HG03064 (cell line): ENCODE results near the gene ACTN4.
A peak's percentile ranks its signal among the peaks of the same experiment; 100 is the strongest.
"Not testable (repeated sequence)": the region's sequence is repeated elsewhere in the genome, so short reads cannot be mapped to it uniquely, and the experiment has no call there.

Experiments used
- ATAC-seq: cut with Tn5 transposase; IDR thresholded peaks from one replicate; pipeline ENCODE4 v1.9.1; 2021; ENCODE audit warnings: low read depth; ENCODE audit not compliant: unreplicated experiment

Gene ACTN4

DNA sequence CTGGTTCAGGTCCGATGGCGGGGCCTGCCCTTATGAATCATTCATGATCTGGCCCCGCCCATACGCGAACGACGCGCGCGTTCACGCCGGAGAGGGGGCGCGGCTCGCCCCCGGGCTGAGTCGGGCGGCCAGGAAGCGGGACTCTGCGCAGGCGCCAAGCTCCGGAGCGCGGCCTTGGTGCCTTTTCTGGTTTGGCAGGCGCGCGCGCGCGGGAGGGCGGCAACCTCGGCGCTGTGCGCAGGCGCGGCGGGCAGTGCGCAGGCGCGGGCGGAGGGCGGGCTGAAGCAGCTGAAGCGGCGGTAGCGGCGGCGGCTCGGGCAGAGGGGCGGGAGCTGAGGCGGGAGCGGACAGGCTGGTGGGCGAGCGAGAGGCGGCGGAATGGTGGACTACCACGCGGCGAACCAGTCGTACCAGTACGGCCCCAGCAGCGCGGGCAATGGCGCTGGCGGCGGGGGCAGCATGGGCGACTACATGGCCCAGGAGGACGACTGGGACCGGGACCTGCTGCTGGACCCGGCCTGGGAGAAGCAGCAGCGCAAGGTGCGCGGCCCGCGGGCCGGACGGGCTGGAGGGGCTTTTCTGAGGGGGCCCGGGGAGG lies at the start of gene ACTN4:
Gene ACTN4 (plus strand): TSS at position 282 of the 598 bp plus-strand sequence. CDS start 97 bp downstream, at position 379.
- peak; percentile 82 for ATAC-seq

DNA sequence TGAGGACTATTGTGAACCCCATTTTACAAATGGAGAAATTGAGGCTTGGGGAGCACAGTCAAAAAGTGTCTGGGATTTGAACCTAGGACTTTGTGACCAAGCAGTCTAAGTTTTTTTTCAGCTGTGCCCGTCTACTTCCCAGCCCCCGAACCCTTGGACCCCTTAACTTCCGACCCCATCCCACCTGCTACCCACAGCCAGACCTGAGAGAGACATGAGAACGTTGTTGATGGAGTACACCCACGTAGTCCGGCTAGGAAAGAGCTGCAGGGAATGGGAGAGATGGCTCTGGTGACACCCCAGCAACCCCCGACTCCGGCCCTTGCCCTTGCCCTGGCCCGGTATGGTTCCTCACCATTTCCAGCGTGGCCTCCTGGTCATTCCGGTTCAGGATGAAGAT lies 47.7 kb upstream of the ACTN4 start:
- no peak for ATAC-seq

DNA sequence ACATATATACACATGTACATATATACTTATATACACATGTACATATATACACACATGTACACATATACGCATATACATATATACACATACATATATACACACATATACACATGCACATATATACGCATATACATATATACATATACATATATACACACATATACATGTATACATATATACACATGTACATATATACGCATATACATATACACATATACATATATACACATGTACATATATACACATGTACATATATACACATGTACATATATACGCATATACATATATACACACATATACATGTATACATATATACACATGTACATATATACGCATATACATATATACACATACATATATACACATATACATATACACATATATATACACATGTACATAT lies 44.6 kb upstream of the ACTN4 start:
- ATAC-seq: not testable (repeated sequence)

DNA sequence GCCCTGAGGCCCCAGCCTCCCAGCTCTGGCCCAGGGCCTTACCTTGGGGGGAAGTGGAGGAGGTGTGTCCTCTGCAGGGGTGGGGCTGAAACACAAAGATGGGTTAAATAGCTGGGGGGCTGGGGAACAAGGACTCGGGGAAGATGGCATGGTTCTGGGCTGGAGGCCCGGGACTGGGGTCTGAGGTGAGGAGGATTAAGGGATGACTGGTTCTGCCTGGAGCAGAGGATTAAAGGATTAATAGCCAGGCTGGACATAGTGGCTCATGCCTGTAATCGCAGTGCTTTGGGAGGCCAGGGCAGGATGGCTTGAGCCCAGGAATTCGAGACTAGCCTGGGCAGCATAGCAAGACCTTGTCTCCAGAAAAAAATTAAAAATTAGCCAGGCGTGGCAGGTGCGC lies 41.3 kb upstream of the ACTN4 start:
- ATAC-seq: no peak

DNA sequence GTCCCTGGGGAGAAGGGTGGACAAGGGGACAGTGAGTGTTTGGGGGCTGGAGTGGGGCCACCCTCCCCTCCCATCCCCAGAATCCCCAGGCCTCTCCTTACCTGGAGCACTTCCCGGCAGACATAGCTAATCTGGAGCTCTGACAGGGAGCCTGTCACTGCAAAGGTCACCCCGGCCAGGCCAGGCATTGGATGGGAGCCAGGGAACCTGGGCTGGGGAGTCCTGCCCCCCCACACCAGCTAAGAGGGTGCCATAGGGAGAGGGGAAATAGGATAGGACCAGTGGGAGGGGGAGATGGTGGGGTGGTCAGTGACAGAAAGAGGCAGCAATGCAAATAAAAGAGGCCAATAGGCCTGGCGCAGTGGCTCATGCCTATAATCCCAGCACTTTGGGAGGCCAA lies 33.2 kb upstream of the ACTN4 start:
- no peak for ATAC-seq

DNA sequence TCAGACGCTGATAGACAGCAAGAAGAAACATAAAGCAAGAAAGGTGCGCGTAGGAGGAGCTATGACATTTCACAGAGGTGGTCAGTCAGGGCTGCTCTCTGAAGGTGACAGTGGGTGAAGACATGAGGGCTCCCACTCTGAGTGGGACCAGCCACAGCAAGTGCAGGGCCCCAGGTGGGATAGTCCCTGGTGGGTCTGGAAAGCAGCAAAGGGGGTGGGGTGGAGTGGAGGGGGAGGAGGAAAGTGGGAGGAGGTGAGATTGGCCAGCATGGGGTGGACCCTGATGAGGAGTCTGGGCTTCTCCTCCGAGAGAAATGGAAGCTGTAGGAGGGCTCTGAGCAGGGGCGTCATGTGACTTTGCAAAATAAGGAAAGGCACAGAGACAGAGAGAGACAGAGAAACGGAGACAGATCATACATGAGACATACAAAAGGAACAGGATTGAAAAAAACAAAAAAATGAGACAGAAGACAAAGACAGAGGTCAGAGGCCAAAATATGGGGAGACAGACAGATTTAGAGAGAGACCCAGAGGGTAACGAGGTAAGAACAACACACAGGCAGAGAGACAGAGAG lies 32.4 kb upstream of the ACTN4 start:
- ATAC-seq: no peak

DNA sequence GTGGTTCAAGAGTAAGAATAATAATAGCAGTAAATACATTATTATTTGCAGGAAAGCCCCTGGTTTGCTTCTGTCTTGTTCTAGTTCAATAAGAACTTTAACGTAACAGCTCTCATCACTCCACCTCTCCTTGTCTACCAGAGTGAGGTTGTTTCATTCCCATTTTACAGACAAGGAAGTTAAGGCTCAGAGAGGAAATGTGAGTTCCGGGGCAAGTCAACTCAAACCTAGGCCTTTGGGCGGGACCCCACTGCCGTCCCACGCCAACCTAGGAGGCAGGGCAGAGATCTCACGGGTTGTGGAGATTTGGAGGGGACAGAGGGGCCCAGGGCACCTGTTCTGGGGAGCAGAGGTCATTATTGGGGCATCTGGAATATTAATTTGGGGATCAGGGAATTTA lies 31.2 kb upstream of the ACTN4 start:
- ATAC-seq: no peak

DNA sequence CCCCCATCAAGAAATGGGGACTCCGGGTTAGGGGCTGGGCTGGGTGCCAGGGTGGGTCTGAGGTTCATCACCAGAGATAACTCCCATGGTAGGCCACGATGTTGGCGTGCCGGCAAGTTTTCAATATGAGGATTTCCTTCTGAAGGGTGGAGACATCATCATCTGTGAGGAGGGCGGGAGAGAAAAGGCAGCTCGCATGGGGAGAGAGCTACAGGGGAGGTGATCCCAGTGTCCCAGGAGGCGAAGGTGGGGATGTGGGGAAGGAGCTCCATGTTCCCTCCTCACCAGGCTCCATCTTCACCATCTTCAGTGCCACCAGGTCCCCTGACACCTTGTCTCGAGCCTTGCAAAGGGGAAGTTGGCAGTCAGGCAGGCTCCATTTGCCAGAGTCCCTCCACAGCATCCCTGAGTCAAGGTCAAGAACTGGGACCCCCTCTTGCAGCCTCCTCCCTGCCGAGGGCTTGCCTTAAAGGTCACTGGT lies 30.1 kb upstream of the ACTN4 start:
- no peak for ATAC-seq

DNA sequence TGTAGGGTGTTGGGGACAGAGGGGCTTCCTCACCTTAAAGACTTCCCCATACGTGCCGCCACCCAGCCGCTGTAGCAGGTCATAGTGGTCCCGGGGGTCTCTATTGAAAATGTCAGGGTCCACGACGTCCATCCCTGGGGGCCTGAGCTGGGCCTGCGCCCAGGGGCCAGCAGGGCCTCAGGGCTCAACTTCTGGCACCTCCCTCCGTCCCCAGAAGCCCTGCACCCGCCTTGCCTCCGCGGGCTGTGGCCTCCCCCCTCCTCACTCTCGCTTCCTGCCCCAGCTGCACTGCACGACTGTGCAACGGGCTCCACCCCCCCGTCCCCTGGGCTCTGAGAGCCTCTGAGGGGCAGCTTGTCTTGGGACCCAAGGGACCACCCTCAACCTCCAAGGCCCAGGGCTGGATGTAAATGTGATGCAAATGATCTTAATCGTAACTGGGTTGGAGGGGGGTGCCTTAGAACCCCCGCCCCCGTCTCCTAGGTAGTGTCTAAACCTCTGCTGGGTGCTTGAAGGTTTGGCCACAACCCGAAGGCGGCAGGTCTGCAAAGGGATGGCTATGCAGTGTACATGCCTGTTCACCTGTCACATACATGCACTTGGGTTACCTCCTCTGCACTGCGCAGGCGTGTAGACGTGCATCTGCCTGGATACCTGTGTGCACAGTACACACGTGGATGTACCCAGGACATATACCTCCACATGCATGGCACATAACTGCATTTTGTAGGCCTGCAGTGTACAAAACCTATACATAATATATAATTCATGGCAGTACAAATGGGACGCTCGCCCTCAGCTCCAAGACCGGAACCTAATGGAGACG lies 29.5 kb upstream of the ACTN4 start, which contains the start of gene MAP4K1:
Gene MAP4K1 (minus strand): TSS at position 190 of the 826 bp plus-strand sequence. CDS start 58 bp downstream, at position 132.
- peak; percentile 57 for ATAC-seq

DNA sequence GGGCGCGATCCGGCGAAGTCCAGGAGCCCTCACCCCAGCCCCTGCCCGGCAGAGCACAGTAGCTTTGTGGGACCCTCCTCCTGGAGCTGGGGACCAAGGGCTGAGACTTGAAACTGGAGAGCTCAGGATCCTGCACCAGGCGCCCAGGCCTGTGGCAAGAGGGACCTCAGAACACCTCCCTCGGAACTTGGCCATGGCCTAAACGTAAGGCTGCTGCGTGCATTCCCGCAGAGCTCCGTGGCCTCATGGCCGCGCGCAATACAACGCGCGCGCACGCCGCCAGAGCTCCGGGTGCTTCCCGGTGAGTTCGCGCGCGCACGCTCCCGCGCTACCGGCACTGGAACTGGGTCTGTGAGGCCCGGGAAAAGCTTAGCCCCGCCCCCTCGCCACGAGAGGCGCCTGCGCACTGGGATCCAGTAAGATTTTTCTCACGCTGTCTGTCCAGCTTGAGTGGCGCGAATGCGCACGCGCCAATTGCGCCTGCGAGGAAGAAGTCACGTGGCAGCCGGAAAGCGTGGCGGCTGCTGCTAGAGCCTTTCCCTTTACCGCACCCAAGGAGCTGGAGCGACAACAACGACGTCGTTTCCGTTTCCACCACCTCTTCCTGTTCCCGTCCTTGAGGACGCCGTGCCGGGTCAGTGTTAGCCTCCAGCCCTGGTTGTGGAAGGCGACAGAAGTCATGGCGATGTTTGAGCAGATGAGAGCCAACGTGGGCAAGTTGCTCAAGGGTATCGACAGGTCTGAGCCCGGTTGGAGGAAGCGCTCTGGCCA lies 28.7 kb upstream of the ACTN4 start, which contains the start of gene EIF3K:
Gene EIF3K (plus strand): TSS at position 599 of the 771 bp plus-strand sequence. CDS start 81 bp downstream, at position 680.
- ATAC-seq: peak; percentile 39

DNA sequence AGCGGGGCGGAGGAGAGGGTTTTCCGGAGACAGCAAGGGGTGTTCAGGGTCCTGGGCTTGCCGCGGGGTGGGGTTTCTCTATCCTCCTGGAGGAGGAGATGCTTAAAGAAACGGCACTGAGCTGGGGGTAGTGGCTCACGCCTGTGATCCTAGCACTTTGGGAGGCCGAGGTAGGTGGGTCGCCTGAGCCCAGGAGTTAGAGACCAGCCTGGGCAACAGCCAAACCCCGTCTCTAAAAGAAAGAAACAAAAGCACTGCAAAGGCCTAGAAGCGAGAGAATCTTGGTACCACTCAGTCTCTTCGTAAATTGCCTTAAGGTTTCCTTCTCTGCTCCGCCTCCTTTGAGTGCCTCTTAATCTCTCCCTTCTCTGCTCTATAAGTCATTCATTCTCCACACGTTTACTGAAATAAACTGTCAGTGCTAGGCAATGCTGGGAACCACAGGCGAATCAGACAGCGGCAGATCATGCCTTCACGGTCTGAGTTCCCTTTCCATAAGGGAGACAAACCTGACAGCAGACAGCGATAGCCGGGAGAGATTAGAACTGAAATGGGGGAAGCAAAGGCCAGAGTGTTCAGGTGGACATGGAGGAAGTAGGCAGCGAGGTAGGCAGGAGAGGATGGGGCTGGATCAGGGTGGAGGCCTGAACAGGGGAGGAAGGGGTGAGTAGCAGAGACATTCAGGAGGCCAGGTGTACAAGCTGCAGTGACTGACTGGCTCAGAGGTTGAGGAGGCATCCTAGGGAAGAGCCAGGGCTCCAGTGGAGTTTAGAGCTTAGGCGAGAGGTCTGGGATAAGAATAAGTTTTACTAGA lies 27.9 kb upstream of the ACTN4 start:
- ATAC-seq: no peak

DNA sequence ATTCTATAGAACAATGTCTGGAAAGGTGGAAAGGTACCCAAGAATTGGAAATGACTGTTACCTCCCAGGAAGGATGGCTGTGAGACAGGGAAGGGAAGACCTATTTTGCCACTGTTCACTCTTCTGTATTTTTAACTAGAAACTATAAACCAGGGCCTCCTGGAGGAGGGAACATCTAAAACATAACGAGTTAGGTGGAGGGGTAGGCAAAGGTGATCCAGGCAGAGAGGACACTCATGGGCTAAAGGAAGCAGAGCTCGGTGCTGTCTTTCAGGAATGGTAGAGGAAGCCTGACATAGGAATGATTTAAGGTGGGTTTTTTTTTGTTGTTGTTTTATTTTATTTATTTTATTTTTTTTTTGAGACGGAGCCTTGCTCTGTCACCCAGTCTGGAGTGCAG lies 22.6 kb upstream of the ACTN4 start:
- ATAC-seq: no peak

DNA sequence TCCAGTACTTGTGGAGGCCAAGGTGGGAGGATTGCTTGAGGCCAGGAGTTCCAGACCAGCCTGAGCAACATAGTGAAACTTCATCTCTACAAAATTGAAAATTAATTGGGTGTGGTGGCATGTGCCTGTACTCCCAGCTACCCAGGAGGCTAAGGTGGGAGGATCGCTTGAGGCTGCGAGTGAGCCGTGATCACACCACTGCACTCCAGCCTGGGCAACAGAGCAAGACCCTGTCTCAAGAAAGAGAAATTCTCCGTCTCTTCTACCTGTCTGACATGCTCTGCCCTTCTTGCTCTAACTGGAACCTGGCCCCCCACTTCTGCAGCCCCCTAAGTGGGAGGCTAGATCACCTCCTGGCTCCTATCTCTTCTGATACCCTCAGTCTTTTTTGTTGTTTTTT lies 21.0 kb upstream of the ACTN4 start:
- ATAC-seq: no peak

DNA sequence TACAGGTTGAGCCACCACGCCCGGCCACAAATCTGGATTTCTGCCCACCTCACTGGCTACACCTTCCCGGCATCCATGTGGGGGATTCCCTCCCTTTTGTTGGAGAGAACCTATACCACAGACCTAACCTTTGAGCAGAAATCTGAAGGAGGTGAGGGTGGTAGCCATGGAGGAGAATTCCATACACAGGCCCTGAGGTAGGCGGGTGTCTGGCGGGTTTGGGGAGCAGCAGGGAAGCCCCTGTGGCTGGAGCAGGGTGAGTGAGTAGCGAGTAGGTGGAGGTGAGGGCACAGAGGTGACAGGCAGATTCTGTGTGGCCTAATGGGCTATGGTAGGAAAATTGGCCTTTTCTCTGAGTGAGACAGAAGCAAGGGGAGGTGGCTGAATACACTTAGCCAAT lies 17.9 kb upstream of the ACTN4 start:
- no peak for ATAC-seq

DNA sequence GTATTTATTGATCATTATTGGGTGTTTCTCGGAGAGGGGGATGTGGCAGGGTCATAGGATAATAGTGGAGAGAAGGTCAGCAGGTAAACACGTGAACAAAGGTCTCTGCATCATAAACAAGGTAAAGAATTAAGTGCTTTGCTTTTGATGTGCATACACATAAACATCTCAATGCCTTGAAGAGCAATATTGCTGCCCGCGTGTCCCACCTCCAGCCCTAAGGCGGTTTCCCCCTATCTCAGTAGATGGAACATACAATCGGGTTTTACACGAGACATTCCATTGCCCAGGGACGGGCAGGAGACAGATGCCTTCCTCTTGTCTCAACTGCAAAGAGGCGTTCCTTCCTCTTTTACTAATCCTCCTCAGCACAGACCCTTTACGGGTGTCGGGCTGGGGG lies 16.1 kb upstream of the ACTN4 start:
- not testable (repeated sequence) for ATAC-seq

DNA sequence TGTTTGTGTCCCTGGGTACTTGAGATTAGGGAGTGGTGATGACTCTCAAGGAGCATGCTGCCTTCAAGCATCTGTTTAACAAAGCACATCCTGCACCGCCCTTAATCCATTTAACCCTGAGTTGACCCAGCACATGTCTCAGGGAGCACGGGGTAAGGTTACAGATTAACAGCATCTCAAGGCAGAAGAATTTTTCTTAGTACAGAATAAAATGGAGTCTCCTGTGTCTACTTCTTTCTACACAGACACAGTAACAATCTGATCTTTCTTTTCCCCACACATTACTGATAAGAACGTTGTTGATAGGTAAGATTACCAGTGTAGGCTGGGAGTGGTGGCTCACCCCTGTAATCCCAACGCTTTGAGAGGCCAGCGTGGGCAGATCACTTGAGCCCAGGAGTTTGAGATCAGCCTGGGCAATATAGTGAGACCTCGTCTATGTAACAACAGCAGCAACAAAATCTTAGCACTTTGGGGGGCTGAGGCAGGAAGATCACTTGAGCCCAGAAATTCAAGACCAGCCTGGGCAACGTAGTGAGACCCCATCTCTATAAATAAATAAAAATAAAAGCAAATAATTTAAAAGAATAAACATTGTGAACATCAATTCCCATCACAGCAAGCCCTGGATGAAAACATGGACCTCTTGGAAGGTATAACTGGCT lies 15.5 kb upstream of the ACTN4 start:
- ATAC-seq: not testable (repeated sequence)

DNA sequence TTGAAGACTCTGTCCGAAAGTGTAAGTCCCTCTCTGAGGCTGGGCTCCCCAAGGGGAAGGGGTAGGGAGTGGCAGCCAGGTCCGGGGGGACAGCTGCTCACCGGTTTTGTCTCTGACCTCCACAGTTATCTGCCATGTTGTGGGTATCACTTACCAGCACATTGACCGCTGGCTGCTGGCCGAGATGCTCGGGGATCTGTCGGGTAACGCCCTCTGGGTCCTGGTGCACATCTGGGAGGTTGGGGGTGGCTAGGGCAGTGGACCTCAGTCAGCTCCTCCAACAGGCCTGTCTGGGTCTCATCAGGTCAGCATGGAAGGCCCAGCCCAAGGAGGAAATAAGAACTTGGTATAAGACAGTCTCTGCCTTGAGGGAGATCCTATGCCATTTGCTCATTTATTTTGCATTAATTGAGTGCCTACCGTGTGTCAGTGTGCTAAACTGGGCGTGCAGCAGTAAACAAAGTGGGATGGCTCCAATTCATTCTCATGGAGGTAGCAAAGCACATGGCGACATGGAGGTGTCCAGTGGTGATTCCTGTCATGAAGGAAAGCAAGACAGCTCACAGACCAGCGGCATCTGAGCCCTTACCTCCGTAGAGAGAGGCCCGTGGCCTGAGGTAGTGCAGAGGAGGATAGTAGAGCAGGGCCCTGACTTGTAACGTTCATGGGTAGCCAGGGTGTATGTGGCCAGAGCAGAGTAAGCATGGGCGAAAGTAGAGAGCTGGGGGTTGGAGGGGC lies 14.8 kb upstream of the ACTN4 start:
- no peak for ATAC-seq

DNA sequence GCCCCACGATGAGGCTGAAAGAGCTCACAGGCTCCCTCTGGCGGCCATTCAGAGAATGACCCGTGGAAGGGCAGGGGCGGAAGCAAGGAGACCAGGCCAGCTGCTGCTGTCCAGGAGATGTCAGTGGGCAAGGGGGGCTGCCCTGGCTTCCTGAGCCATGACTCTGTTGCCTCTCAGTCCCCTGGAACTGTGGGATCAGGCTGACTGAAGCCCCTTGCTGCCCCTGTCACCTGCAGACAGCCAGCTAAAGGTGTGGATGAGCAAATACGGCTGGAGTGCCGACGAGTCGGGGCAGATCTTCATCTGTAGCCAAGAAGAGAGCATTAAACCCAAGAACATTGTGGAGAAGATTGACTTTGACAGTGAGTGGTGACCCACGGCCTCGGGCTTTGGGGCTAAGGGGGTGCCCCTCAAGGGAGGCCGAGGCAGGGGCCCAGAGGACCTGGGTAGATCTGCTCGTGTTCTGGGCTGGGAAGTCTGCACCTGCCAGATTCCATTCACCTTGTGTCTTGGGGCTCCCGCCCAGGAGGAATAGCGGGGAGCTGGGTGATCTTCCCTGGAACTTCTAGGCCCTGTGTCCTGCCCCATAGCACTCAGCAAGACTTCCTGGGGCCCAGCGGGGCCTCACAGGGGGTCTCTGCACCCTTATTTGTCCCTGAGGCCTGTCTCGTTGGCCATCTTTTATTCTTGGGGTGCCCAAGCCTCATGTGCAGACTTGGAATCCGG lies 12.5 kb upstream of the ACTN4 start:
- no peak for ATAC-seq
